Smooth muscle cell (in vitro differentiated cells): ENCODE data around the gene TRIM47. TPM values are rescaled to one million over a fixed set of nuclear protein-coding genes. Genes with fewer than 3 reads are reported as not detected.
"Not testable (repeated sequence)": the region's sequence is repeated elsewhere in the genome, so short reads cannot be mapped to it uniquely, and the experiment has no call there.

ENCODE experiments used
- DNase-seq: peaks from one replicate; lab custom pipeline; 2025; ENCODE audit not compliant: unreplicated experiment; lab: John Stamatoyannopoulos, UW
- H2AFZ ChIP-seq: fragments of 200-600 bp; sonication (generic); 2 replicates; pipeline ENCODE4 v1.6.0; 2016; ENCODE audit warnings: antibody characterized with exemption, low read depth, mild to moderate bottlenecking
- H3F3A ChIP-seq: fragments of 200-600 bp; sonication (generic); 2 replicates; pipeline ENCODE4 v1.6.0; 2017; ENCODE audit warnings: antibody characterized with exemption, low read depth
- H3K27ac ChIP-seq: fragments of 200-600 bp; sonication (generic); 2 replicates; pipeline ENCODE4 v1.5.1; 2016; ENCODE audit warnings: low read depth, mild to moderate bottlenecking
- H3K27me3 ChIP-seq: fragments of 200-600 bp; sonication (generic); 2 replicates; pipeline ENCODE4 v1.6.1; 2016; ENCODE audit warnings: low read depth, mild to moderate bottlenecking
- H3K36me3 ChIP-seq: fragments of 200-600 bp; sonication (generic); 2 replicates; pipeline ENCODE4 v1.5.1; 2016; ENCODE audit warnings: low read depth
- H3K4me1 ChIP-seq: fragments of 200-600 bp; sonication (generic); 2 replicates; pipeline ENCODE4 v1.5.1; 2016; ENCODE audit warnings: low read depth
- H3K4me2 ChIP-seq: fragments of 200-600 bp; sonication (generic); 2 replicates; pipeline ENCODE4 v1.6.0; 2016; ENCODE audit warnings: mild to moderate bottlenecking
- H3K4me3 ChIP-seq: fragments of 200-600 bp; sonication (generic); 2 replicates; pipeline ENCODE4 v1.5.1; 2016; ENCODE audit warnings: mild to moderate bottlenecking
- H3K79me2 ChIP-seq: fragments of 200-600 bp; sonication (generic); 2 replicates; pipeline ENCODE4 v1.6.0; 2016; ENCODE audit warnings: low read depth, mild to moderate bottlenecking
- H3K9ac ChIP-seq: fragments of 200-600 bp; sonication (generic); 2 replicates; pipeline ENCODE4 v1.6.0; 2016; ENCODE audit warnings: low read depth
- H3K9me3 ChIP-seq: fragments of 200-600 bp; sonication (generic); replicated peaks from 2 replicates; pipeline ENCODE4 v1.5.1; 2016; ENCODE audit warnings: low read depth
- H4K20me1 ChIP-seq: fragments of 200-600 bp; sonication (generic); 2 replicates; pipeline ENCODE4 v1.6.0; 2016; ENCODE audit warnings: low read depth
- CTCF ChIP-seq: fragments of 200-600 bp; sonication (generic); IDR thresholded peaks from 2 replicates; pipeline ENCODE4 v1.5.1; 2017; ENCODE audit warnings: borderline replicate concordance, mild to moderate bottlenecking, antibody characterized with exemption; ENCODE audit not compliant: insufficient read depth, poor library complexity, severe bottlenecking
- WGBS: methylation state at CpG from one replicate; pipeline ENCODE4 v1.1.7; 2016; ENCODE audit warnings: low lambda C conversion rate; 5-methylcytosine and 5-hydroxymethylcytosine counted together
- polyA plus RNA-seq: library from polyadenylated mRNA; unstranded; fragments of >200 nt; fragmentation: Nextera tagmentation; extraction: Ambion mirVana; gene quantifications from 2 replicates; pipeline ENCODE4 v1.2.1, GENCODE V29; 2016
- total RNA-seq: library from RNA; depleted of rRNA; stranded (reverse); fragments of >200 nt; gene quantifications from 2 replicates; pipeline ENCODE4 v1.2.3, GENCODE V29; 2014

The TRIM47 gene
- total and polyA plus RNA-seq, 2 experiments from 2014 or later, result 8.7 to 16.1 TPM

GRCh38 chr17:75872434-75873351 lies 5.7 kb downstream of the TRIM47 start:
- Histone ChIP-seq H3K9me3 (no peaks in the 10 kb centered on the region), H2AFZ (peak overlapping the region; percentile 66), H4K20me1 (no peaks in the 10 kb centered on the region), H3K4me3 (no peak overlapping the region), H3K27ac (peak overlapping the region; percentile 91), H3K4me1 (peaks cover 11% of the 10 kb centered on the region), H3K4me2 (peak overlapping the region; percentile 68), H3K27me3 (no peaks in the 10 kb centered on the region), H3K9ac (peak overlapping the region; percentile 71), H3K36me3 (no peaks in the 10 kb centered on the region), H3F3A (peaks cover 4% of the 10 kb centered on the region), H3K79me2 (no peaks in the 10 kb centered on the region)
- no peak for TF ChIP-seq CTCF
- peak; percentile 17 for DNase-seq
- 44% methylated on average over 13 of the region's 13 CpGs for WGBS

- H3K9ac ChIP-seq, H3K27me3 ChIP-seq, H4K20me1 ChIP-seq, DNase-seq, H3K4me1 ChIP-seq, H3K9me3 ChIP-seq, H3F3A ChIP-seq, H3K27ac ChIP-seq, H3K4me3 ChIP-seq, H2AFZ ChIP-seq, H3K79me2 ChIP-seq, H3K36me3 ChIP-seq, H3K4me2 ChIP-seq: not testable (repeated sequence)
- WGBS, result 97% methylated on average over 10 of the region's 10 CpGs
Observed at GRCh38 chr17:75870228-75870627, 8.2 kb downstream of the TRIM47 start.

DNA sequence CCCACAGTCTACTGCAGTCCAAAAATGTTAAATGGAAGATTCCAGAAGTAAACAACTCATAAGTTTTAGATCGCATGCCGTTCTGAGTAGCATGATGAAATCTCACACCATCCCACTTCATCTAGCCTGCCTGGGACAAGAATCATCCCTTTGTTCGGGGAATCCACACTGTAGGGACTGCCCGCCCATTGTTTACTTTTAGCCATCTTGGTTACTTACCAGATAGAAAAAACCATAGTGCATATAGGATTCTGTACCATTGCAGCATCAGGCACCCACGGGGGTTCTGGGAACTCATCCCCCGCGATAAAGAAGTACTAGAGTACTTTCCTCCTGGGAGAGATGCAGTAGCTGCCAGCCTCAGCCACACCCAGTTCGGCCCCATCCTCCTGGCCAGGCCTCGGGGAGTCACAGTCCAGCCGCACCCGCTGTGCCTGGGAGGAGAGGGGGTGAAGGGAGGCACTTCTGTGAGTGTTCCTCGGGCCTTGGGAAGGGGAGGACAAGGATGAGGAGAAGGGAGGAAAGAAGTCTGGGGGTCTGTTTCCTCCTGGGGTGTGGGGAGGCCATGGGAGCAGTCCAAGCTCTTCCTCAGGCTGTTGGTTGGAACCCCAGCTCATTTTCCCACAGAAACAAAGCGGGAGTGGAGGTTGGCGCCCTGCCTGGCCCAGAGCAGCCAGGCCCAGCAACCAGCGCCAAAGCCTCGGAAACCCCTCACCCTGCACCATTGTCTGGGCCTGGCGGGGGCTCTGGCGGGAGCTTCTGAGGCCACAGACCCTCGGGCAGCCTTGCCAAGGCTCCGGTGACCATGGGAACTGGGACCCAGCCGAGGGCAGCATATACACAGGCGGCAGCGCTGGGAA lies 8.9 kb downstream of the TRIM47 start:
- no peaks in the 10 kb centered on the region for H3K27me3 ChIP-seq
- peak overlapping the region; percentile 2 for H2AFZ ChIP-seq
- H3K79me2 ChIP-seq, result no peaks in the 10 kb centered on the region
- TF ChIP-seq CTCF, result no peak
- WGBS, result 76% methylated on average over 23 of the region's 23 CpGs
- no peak for DNase-seq
- no peak overlapping the region for H3K4me3 ChIP-seq
- no peaks in the 10 kb centered on the region for H3K36me3 ChIP-seq
- H3K9ac ChIP-seq, result no peak overlapping the region
- H3K4me1 ChIP-seq, result no peaks in the 10 kb centered on the region
- H3K27ac ChIP-seq, result no peak overlapping the region
- H3K4me2 ChIP-seq, result no peak overlapping the region
- H3F3A ChIP-seq, result no peaks in the 10 kb centered on the region
- H3K9me3 ChIP-seq, result no peaks in the 10 kb centered on the region
- no peaks in the 10 kb centered on the region for H4K20me1 ChIP-seq

DNA sequence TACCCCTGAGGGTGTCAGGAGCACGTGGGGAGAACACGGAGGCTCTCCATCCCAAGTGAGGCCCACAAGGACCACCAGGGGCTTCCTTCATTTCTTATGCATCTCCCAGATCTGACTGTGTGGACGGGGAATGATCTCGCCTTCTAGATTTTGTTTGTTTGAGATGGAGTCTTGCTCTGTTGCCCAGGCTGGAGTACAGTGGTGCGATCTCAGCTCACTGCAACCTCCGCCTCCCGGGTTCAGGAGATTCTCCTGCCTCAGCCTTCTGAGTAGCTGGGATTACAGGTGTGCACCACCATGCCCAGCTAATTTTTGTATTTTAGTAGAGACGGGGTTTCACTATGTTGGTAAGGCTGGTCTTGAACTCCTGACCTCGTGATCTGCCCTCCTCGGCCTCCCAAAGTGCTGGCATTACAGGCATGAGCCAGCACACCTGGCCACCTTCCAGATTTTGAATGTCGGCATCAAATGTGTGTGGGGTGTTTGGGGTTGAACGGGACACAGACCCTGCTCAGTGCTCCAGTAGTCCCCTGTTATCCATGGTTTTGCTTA lies 9.6 kb downstream of the TRIM47 start:
- not testable (repeated sequence) for H3K4me3 ChIP-seq, H3K9me3 ChIP-seq, DNase-seq, H4K20me1 ChIP-seq, H3K36me3 ChIP-seq, H3K4me1 ChIP-seq, H3K27me3 ChIP-seq, H3K27ac ChIP-seq, H3K9ac ChIP-seq, H3K4me2 ChIP-seq, H3F3A ChIP-seq, H3K79me2 ChIP-seq
- peak overlapping the region; percentile 2 for H2AFZ ChIP-seq
- WGBS, result 92% methylated on average over 12 of the region's 12 CpGs

GRCh38 chr17:75865404-75866188 lies 12.8 kb downstream of the TRIM47 start:
- not testable (repeated sequence) for H3K79me2 ChIP-seq, H3F3A ChIP-seq, H3K36me3 ChIP-seq, H3K4me2 ChIP-seq, H3K27ac ChIP-seq, H4K20me1 ChIP-seq, H3K4me1 ChIP-seq, H3K4me3 ChIP-seq, DNase-seq, H3K9me3 ChIP-seq, H3K9ac ChIP-seq, H2AFZ ChIP-seq, H3K27me3 ChIP-seq
- 90% methylated on average over 13 of the region's 17 CpGs for WGBS

DNA sequence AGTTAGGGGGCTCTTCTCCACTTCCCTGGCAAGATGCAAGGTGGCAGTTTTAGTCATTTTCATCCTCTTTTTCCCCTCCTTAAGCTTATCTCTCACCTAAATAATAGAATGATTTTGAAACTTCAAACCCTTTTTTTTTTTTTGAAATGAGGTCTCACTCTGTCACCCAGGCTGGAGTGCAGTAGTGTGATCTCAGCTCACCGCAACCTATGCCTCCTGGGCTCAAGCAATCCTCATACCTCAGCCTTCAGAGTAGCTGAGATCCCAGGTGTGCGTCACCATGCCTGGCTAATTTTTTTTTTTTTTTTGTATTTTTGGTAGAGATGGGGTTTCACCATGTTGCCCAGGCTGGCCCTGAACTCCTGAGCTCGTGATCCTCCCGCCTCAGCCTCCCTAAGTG lies 13.5 kb downstream of the TRIM47 start:
- H3K4me1 ChIP-seq, DNase-seq, H3K9ac ChIP-seq, H4K20me1 ChIP-seq, H3K36me3 ChIP-seq, H3K4me3 ChIP-seq, H3K79me2 ChIP-seq, H3K27me3 ChIP-seq, H3F3A ChIP-seq, H3K9me3 ChIP-seq: not testable (repeated sequence)
- WGBS, result 86% methylated on average over 4 of the region's 4 CpGs
- Histone ChIP-seq H2AFZ (peak overlapping the region; percentile 27), H3K27ac (peak overlapping the region; percentile 35), H3K4me2 (peak overlapping the region; percentile 48)
